Ishikawa (cell line): ENCODE results near the gene LATS1.

Experiments
- CEBPB ChIP-seq: IDR thresholded peaks from 2 replicates; pipeline ENCODE4 v1.6.1; 2012
- CREB1 ChIP-seq: IDR thresholded peaks from 2 replicates; pipeline ENCODE4 v1.6.1; 2012; ENCODE audit warnings: low read depth
- EGR1 ChIP-seq: IDR thresholded peaks from 2 replicates; pipeline ENCODE4 v1.6.1; 2012
- EP300 ChIP-seq: IDR thresholded peaks from 2 replicates; pipeline ENCODE4 v1.6.1; 2012; ENCODE audit warnings: borderline replicate concordance
- FOXM1 ChIP-seq: IDR thresholded peaks from 2 replicates; pipeline ENCODE4 v1.6.1; 2012; ENCODE audit warnings: low read depth, borderline replicate concordance
- MAX ChIP-seq: IDR thresholded peaks from 2 replicates; pipeline ENCODE4 v1.6.1; 2012
- NFIC ChIP-seq: IDR thresholded peaks from 2 replicates; pipeline ENCODE4 v1.6.1; 2012
- RAD21 ChIP-seq: IDR thresholded peaks from 2 replicates; pipeline ENCODE4 v1.6.1; 2012; ENCODE audit warnings: low read depth
- TAF1 ChIP-seq: IDR thresholded peaks from 2 replicates; pipeline ENCODE4 v1.6.1; 2012; ENCODE audit warnings: low read depth, mild to moderate bottlenecking
- TCF12 ChIP-seq: IDR thresholded peaks from 2 replicates; pipeline ENCODE4 v1.6.1; 2012; ENCODE audit warnings: low read depth
- TEAD4 ChIP-seq: IDR thresholded peaks from 2 replicates; pipeline ENCODE4 v1.6.1; 2012
- USF1 ChIP-seq: IDR thresholded peaks from 2 replicates; pipeline ENCODE4 v1.6.1; 2012
- YY1 ChIP-seq: IDR thresholded peaks from 2 replicates; pipeline ENCODE4 v1.6.1; 2012; ENCODE audit warnings: low read depth
- ZBTB7A ChIP-seq: IDR thresholded peaks from 2 replicates; pipeline ENCODE4 v1.6.1; 2012; ENCODE audit warnings: low read depth
- TF ChIP-seq, protein P1 (sequence below): IDR thresholded peaks from 2 replicates; pipeline ENCODE4 v1.6.1; 2012; ENCODE audit warnings: low read depth, mild to moderate bottlenecking

LATS1 gene

DNA sequence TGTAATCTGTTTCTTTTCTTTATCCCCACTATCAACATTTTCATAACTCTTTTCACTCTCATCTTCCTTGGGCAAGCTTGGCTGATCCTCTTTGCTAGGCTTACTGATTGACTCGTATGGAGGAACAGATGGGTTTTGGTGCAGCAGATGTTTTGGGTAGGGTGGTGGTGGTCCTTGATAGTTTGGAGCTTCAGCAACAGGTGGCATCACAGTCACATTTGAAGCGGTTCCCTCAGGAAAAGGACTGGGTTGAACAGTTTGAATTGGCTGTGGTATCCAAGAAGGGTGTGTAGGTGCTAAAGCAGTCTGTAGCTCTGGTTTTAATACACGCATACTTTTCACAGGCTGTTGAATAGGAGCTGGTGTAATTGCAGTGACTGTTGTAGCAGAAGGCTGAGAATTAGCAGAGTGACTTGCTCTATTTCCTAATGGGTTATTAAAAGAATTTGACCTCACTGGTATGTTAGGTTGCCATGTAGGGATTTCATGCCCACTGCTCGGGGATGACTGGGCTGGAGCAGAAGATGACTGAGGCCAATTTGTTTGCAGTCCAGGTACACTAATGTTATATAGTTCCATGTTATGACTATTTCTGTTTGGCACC, 34.5 kb downstream of the LATS1 start:
- TF ChIP-seq FOXM1 (no peak), EGR1 (no peak), TAF1 (no peak), TCF12 (no peak), RAD21 (no peak), NFIC (no peak), TEAD4 (no peak), YY1 (no peak), CREB1 (no peak)

DNA sequence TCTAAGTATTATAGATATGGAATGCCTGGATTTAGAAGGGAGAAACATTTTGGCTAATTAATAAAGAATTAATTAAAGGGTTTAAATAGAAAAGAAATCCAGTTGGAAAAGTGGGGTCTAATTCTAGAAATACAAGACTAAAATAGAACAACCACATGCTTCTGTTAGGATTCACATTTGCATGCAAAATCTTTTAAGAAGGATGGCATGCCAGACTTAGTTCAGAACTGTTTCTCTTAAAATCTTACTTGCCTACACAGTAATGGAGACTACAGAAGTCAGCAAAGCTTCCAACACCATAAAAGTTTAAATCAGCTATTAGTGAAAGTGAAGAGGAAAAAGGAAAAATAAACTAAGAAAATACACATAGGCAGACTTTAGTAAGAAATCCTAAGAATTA, 36.7 kb downstream of the LATS1 start:
- TF ChIP-seq EGR1 (no peak), FOXM1 (no peak), NFIC (no peak), RAD21 (no peak), CEBPB (no peak), MAX (no peak), YY1 (no peak), TCF12 (no peak), CREB1 (no peak), TAF1 (no peak), ZBTB7A (no peak), USF1 (no peak), EP300 (no peak), TEAD4 (no peak)
- TF ChIP-seq, protein P1, sequence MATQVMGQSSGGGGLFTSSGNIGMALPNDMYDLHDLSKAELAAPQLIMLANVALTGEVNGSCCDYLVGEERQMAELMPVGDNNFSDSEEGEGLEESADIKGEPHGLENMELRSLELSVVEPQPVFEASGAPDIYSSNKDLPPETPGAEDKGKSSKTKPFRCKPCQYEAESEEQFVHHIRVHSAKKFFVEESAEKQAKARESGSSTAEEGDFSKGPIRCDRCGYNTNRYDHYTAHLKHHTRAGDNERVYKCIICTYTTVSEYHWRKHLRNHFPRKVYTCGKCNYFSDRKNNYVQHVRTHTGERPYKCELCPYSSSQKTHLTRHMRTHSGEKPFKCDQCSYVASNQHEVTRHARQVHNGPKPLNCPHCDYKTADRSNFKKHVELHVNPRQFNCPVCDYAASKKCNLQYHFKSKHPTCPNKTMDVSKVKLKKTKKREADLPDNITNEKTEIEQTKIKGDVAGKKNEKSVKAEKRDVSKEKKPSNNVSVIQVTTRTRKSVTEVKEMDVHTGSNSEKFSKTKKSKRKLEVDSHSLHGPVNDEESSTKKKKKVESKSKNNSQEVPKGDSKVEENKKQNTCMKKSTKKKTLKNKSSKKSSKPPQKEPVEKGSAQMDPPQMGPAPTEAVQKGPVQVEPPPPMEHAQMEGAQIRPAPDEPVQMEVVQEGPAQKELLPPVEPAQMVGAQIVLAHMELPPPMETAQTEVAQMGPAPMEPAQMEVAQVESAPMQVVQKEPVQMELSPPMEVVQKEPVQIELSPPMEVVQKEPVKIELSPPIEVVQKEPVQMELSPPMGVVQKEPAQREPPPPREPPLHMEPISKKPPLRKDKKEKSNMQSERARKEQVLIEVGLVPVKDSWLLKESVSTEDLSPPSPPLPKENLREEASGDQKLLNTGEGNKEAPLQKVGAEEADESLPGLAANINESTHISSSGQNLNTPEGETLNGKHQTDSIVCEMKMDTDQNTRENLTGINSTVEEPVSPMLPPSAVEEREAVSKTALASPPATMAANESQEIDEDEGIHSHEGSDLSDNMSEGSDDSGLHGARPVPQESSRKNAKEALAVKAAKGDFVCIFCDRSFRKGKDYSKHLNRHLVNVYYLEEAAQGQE = no peak

DNA sequence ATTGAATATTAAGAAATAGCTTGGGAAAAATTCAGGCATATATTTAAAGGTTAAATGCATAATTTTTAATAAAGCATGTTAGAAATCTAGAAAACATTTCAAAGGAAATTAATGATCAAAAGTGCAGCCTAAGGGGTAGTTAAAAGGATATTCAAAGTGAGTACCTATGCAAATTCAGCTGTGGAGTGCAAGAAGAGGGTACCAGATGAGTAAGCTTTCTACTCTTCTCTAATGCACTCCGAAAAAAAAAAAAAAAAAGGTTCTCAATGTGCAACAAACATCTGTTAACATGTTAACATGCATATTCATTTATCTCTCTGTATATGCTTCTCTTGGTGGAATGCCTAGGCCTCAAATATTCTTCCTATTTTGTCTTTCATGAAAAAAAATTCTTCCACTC, 37.4 kb downstream of the LATS1 start:
- TF ChIP-seq NFIC (no peak), FOXM1 (no peak), USF1 (no peak), EP300 (no peak), TCF12 (no peak), MAX (no peak), TAF1 (no peak), CEBPB (no peak)

DNA sequence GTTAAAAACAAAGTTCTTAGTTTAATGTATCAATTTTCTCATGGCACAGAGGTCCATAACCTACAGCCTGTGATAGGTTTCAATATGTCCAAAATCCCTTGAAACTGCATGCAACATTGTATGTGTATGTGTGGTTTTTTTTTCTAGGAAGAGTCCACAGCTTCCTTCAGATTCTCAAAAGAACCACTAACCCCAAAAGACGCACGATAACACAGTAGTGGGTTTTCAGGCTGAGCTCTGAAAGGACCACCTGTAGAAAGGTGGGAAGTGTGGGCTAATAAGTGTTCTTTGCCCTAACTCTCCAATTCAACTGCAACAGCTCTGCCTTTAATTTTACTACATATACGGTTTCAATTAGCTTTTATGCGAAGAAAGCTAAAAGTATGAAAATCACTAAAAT, 57.9 kb downstream of the LATS1 start:
- no peak for TF ChIP-seq MAX

GRCh38 chr6:149657441-149657840, 60.5 kb downstream of the LATS1 start:
- TF ChIP-seq FOXM1 (no peak), TAF1 (no peak), CEBPB (no peak), RAD21 (no peak), TCF12 (no peak)

DNA sequence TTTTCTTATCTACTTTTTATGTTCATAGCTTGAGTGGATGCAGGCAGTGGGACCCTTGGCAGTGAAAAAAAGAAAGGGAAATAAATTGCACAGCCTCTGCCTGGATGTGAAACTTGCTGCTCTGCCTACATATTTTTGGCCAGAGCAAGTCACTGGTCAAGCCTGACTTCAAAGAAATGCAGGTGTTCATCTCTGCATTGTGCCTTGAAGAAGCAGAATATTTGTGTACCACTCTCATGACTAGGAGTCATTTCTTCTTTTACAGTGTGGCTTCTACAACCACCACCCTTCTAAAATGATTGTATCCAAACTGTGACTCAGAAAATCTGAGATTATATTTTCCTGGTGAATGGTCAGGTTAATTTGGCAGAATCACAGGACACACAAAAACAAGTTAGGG, 66.8 kb downstream of the LATS1 start:
- TF ChIP-seq TAF1 = no peak
- no peak for TF ChIP-seq RAD21
- TF ChIP-seq TCF12 = no peak
- no peak for TF ChIP-seq CREB1
- TF ChIP-seq NFIC = no peak
- no peak for TF ChIP-seq EGR1
- no peak for TF ChIP-seq CEBPB
- TF ChIP-seq, protein P1 = no peak
- TF ChIP-seq MAX = no peak
- TF ChIP-seq FOXM1 = no peak
- no peak for TF ChIP-seq YY1
- no peak for TF ChIP-seq TEAD4
- TF ChIP-seq USF1 = no peak
- TF ChIP-seq EP300 = no peak
- TF ChIP-seq ZBTB7A = no peak
